DOHH2 (cell line): ENCODE data around the gene POU2F2.

Experiments
- EZH2phosphoT487 ChIP-seq: fragments of 200-600 bp; sonication (generic); IDR thresholded peaks from 2 replicates; pipeline ENCODE4 v1.6.1; 2017; ENCODE audit warnings: borderline replicate concordance, mild to moderate bottlenecking, antibody characterized with exemption, low read length, moderate library complexity, mixed read lengths
- TF ChIP-seq, protein P1 (sequence below): fragments of 200-600 bp; sonication (generic); IDR thresholded peaks from one replicate; pipeline ENCODE4 v1.5.1; 2014; ENCODE audit warnings: antibody characterized with exemption, mild to moderate bottlenecking, low read depth, low read length; ENCODE audit not compliant: poor library complexity, severe bottlenecking

DNA sequence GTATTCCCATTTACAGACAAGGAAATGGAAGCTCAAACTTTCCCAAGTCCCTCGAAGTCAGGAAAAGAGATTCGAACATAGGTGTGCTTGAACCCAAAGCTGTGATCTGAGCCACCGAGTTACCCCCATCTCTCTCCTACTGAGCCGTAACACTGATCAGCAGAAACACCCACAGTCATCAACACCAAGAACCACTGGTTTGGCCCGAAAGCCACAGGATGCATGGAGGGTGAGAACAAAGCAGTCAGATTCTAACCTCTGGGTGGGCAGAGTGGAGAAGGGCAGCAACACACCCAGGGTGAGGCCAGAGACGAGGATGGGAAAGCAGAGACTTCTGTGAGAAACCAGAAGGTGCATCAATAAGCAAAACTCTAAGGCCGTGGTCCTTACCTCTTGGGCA, 27.7 kb upstream of the POU2F2 start:
- TF ChIP-seq, protein P1, sequence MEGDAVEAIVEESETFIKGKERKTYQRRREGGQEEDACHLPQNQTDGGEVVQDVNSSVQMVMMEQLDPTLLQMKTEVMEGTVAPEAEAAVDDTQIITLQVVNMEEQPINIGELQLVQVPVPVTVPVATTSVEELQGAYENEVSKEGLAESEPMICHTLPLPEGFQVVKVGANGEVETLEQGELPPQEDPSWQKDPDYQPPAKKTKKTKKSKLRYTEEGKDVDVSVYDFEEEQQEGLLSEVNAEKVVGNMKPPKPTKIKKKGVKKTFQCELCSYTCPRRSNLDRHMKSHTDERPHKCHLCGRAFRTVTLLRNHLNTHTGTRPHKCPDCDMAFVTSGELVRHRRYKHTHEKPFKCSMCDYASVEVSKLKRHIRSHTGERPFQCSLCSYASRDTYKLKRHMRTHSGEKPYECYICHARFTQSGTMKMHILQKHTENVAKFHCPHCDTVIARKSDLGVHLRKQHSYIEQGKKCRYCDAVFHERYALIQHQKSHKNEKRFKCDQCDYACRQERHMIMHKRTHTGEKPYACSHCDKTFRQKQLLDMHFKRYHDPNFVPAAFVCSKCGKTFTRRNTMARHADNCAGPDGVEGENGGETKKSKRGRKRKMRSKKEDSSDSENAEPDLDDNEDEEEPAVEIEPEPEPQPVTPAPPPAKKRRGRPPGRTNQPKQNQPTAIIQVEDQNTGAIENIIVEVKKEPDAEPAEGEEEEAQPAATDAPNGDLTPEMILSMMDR, result no peak
- TF ChIP-seq EZH2phosphoT487, result no peak
